ENCODE results near the gene CUL4A.

- TF ChIP-seq EZH2 (IDR thresholded peaks at IDR 0.05; ENCODE audit: low read depth) (no peak), CTCF (conservative IDR thresholded peaks at IDR 0.05) (no peak)
These were observed 90.5 kb downstream of the CUL4A start for GRCh38 chr13:113299951-113300350.
